Measurements from ENCODE around the gene GNB4.
A peak's percentile ranks its signal among the peaks of the same experiment; 100 is the strongest.

DNA sequence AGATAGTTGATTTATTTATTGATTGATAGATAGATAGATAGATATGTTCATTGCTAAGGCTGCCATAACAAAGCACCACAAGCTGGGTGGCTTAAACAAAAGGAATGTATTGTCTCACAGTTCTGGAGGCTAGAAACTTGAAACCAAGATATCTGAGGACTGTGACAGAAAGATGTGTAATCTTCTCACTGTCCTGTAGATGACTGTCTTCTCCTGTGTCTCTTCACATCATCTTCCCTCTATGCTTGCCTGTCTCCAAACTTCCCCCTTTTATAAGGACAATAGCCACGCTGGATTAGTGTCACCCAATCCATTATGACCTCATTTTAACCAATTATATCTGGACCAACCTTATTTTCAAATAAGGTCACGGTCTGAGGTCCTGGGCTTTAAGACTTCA lies 40.9 kb downstream of the GNB4 start:
- peak; percentile 12 for TF ChIP-seq CTCF (IDR thresholded peaks at IDR 0.05; ENCODE audit: borderline replicate concordance, extremely low read depth, low read length, poor library complexity, severe bottlenecking)
- no peak for TF ChIP-seq EZH2 (IDR thresholded peaks at IDR 0.05; ENCODE audit: borderline replicate concordance, low read depth, low read length, severe bottlenecking)

Measured in DND-41 (cell line).